ENCODE measurements around the gene DENND1A.

Gene DENND1A

GRCh38 chr9:123617952-123618678, 311.8 kb downstream of the DENND1A start:
- no peak for DNase-seq (ENCODE audit: low spot score)

- no peak for DNase-seq (ENCODE audit: low spot score)
Observed at GRCh38 chr9:123617286-123617685, 312.6 kb downstream of the DENND1A start.

GRCh38 chr9:123616707-123617106, 313.2 kb downstream of the DENND1A start:
- no peak for DNase-seq (ENCODE audit: low spot score)

GRCh38 chr9:123615381-123615780, 314.5 kb downstream of the DENND1A start:
- DNase-seq (ENCODE audit: low spot score): no peak

DNA sequence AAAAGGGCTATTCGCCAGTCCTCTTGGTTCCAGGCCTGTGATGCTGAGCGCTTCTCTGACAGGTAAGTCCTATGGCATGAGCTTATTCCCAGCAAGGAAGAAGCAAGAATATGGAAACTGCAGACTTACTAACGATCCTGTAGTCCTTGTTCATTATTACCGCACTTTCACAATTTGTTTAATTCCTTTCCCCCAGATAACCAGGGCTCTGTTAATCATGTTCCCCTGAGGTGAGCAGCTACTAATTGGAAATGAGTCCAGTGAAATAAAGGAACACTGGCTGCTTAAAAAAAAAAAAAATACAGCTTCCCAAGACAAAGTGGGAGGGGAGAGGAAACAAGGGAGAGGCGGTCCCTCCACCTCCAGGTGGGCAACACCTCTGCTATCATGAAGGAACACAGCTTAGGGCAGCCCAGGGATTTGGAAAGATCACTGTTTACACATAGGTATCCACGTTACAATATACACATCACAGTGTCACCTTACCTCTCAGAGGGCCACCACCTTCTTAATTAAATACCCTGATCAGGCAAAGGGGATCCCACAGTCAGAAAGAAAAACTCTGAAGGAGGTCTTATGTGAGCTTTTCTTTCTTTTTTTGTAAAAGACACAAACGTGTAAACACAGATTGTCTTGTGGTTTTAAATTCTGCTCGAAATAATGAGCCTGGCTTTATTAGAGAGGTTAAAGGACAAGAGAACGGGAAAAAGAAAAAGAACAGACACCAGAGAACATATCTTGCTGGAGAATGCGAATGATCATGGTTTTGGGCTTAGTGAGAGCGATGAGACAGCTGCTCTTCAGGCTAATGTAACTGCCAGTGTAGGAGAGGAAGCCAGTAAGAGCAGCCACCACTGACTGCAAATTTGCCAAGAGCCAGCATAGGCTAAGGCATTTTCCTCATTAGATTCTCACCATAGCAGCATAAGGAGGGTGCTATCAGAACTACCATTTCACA, 315.3 kb downstream of the DENND1A start:
- no peak for DNase-seq (ENCODE audit: low spot score)

DNA sequence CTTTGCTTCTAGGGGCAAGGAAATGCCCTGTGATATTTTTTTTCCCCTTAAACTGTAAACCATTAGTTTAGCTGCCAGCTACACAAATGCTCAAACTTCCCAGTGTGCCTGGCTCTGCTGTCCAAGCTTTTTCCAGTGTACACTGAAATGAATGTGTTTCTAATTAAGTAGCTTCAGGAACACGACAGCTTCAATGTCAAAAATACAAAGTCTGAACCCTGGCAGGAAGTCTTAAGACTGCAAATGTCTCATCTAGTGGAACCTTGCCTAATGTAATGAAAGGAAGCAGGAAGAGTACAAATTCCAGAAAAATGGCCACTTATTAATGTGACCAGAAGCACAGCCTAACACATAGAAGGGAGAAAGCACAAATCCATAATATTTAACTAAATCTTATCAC, 318.7 kb downstream of the DENND1A start:
- no peak for DNase-seq (ENCODE audit: low spot score)

- no peak for DNase-seq (ENCODE audit: low spot score)
Observed at GRCh38 chr9:123609844-123610243, 320.1 kb downstream of the DENND1A start.

- no peak for DNase-seq (ENCODE audit: low spot score)
Observed at GRCh38 chr9:123608104-123608503, 321.8 kb downstream of the DENND1A start.

DNA sequence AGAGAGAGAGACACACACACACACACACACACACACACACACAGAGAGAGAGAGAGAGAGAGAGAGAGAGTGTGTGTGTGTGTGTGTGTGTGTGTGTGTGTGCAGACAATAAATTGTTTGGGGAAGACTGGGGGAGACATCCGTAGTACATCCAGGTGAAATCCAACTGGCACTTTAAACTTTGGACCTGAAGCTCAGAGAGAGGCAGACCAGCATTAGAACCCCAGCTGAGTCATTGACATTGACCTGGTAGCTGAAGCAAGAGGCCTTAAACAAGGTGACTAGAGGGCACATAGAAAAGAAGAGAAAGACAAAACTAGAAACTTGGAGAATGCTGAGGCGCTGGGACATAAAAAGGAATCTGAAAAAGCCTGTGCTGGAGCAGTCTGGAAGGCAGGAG, 322.4 kb downstream of the DENND1A start:
- no peak for DNase-seq (ENCODE audit: low spot score)

DNA sequence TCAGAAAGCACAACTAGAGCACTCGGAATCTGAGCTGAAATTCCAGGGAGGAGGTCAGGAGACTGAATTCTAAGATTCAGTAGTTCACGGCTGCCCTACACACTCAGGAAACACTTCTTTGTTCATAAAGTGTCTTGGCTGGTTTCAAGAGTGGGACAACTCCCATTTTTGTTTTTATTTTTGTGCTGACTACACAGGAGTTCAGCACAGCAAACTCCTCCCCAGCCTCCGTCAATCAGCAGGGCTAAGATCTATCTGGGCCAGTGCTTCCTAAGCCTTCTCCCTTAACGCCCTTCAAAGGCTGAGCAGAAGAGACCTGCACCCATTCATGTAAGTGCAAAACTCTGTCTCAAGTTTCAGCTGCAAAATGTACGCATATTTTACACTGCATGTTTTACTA, 323.8 kb downstream of the DENND1A start:
- DNase-seq (ENCODE audit: low spot score): no peak

- no peak for DNase-seq (ENCODE audit: low spot score)
Observed at GRCh38 chr9:123605286-123605685, 324.6 kb downstream of the DENND1A start.

GRCh38 chr9:123604861-123605260, 325.1 kb downstream of the DENND1A start:
- DNase-seq (ENCODE audit: low spot score): no peak

- DNase-seq (ENCODE audit: low spot score): no peak
Observed at GRCh38 chr9:123601828-123602227, 328.1 kb downstream of the DENND1A start.

DNA sequence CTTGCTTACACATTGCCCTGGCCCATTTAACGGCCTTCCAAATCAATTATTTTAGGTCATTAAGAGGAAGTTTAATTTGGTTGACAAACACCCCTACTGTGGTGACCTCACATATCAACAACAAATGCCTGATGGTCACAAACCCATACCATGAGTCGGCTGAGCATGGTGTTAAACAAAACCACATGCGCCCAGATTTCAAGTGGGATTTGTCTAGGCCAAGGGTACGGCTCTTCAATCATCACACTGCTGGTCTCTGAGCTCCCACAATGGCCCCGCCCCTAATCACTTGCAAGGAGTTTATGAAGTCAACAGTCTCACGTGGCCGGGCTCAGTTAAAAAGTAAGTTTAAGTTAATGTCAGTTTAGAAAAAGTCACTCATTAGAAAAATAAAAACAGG, 330.1 kb downstream of the DENND1A start:
- no peak for DNase-seq (ENCODE audit: low spot score)

DNA sequence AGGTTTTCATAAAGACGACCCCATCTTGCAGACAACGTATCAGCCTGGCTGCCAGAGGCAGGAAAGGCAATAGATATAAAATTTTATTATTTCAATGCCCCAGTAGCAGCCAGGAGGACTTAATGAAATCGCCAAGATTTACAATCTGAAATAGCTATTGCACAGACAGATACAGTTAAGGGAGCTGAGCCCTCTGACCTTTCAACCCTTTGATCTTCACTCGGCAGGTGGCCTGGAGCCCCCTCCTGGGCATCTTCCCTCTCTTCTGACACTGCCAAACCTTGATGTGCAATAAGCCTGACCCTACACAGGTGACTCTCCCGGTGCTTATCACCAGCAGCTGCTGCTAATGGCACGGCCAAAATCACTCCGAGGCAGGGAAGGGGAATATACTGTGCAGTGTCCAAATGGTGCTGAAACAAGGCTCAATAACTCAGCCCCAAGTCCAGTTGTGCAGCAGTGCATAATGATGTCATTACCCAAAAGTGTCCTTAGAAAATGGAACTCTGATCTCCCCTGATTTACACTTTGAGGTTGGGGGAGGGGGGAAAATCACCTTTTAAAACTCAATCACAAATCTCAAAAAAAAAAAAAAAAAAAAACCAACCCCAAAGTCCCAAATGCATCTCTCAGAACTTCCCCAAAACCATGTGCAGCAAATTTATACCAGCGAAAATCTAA, 331.9 kb downstream of the DENND1A start:
- no peak for DNase-seq (ENCODE audit: low spot score)

GRCh38 chr9:123597048-123597447, 332.9 kb downstream of the DENND1A start:
- DNase-seq (ENCODE audit: low spot score): no peak

DNA sequence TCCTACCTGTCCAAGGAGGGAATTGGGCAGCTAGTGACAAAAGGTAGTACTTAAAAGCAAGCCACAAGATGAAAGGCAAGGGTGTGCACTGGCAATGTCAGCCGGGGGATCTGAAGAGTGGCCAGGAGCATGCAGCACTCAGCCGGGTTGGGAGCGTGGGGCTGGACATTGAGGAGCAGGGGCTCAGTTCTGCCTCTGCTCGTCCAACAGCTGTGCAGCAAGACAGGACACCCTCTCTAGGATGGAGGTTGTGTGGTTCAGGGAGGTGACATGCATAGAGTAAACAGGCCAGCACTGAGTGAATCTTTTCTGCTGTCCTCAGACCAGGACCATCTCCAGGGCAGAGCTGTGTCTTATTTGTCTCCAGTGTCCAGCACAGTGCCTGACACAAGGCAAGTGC, 338.6 kb downstream of the DENND1A start:
- no peak for DNase-seq (ENCODE audit: low spot score)

DNA sequence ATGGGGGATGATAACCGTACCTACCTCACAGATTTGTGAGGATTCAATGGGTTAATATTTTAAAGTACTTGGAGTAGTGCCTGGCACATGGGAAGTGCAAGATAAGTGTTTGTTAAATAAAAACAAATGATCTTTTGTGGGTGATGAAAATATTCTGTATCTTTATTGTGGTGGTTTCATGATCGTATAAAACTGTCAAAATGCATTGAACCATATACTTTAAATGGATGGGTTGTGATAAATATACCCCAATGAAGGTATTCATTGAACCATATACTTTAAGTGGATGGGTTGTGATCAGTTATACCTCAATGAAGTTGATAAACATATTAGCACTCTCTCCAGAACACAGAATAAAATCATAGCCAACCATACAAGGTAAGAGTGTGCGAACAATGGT, 339.4 kb downstream of the DENND1A start:
- DNase-seq (ENCODE audit: low spot score): no peak

DNA sequence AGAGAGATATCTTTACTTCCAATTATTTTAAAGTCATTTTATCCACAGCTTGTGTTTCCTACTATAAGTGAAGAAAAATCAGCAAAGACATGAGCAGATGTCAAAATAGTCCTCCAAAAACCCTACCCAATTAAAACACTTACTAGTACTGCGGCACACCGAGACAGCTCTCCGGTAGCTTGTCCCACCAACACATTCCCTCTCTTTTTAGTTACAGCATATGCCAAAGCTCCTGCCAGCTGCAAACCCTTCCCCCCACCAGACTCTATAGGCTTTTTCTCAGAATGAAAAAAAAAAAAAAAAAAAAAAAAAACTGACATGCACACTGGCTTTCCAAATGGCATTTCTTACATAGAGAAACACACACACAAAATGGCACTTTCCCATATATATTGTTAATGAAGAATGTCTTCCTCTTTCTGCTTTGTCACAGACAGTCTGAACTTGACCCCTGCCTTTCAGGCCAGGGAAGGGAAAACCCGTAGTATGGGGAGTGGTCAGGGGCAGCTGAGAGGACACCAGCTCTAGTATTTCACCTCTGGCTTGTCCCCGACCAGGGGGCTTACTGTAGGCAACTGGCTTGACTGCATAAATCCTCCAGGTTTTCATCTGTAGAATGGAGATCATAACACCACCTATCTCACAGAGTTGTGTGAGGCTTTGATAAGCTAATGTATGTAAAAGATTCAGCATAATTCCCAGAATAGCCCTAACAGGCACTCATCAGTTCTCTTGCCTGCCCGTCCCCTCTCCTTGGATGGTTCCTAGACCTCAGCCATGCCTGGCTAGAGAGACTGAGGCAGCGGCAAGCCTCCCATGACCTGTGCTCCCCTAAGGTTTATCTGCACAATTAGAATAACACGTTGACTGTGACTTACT, 340.3 kb downstream of the DENND1A start:
- no peak for DNase-seq (ENCODE audit: low spot score)

- DNase-seq (ENCODE audit: low spot score): no peak
Observed at GRCh38 chr9:123586275-123586674, 343.7 kb downstream of the DENND1A start.
